ENCODE measurements around the gene PDPR. TPM values are rescaled to one million over a fixed set of nuclear protein-coding genes. Genes with fewer than 3 reads are reported as not detected.

Gene PDPR
- total RNA-seq, 1 donor from 2014 or later: 17.3 TPM

DNA sequence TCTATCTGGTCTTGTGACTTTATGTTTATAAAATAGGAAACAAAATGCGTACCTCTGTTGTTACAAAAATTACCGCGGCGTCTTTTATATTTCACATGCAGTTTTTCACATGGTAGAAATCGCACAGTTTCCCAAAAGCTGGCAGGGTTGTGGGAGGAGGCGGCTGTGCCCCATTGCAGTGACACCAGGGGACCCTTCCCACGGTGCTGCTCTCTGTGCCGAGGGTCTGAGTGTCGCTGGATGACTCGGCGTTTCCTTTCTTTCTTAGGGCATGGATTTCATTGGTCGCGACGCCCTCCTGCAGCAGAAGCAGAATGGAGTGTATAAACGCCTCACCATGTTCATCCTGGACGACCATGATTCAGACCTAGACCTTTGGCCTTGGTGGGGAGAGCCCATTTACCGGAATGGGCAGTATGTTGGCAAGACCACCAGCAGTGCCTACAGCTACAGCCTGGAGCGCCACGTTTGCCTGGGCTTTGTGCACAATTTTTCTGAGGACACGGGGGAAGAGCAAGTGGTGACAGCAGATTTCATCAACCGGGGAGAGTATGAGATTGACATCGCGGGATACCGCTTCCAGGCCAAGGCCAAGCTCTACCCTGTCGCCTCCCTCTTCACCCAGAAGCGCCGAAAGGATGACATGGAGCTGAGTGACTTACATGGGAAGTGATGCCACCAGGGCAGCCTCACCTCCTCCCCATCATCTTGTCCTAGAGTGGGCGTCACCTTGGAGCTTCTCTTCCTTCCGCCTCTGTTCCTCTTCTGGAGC, 42.3 kb downstream of the PDPR start:
- Histone ChIP-seq H3K4me3 (no peak overlapping the region), H3K27me3 (no peaks in the 10 kb centered on the region), H3K9me3 (no peaks in the 10 kb centered on the region), H3K4me1 (no peaks in the 10 kb centered on the region), H3K27ac (no peak overlapping the region), H3K36me3 (peaks cover 96 to 100% of the 10 kb centered on the region in 2 donors)
- TF ChIP-seq, protein P1, sequence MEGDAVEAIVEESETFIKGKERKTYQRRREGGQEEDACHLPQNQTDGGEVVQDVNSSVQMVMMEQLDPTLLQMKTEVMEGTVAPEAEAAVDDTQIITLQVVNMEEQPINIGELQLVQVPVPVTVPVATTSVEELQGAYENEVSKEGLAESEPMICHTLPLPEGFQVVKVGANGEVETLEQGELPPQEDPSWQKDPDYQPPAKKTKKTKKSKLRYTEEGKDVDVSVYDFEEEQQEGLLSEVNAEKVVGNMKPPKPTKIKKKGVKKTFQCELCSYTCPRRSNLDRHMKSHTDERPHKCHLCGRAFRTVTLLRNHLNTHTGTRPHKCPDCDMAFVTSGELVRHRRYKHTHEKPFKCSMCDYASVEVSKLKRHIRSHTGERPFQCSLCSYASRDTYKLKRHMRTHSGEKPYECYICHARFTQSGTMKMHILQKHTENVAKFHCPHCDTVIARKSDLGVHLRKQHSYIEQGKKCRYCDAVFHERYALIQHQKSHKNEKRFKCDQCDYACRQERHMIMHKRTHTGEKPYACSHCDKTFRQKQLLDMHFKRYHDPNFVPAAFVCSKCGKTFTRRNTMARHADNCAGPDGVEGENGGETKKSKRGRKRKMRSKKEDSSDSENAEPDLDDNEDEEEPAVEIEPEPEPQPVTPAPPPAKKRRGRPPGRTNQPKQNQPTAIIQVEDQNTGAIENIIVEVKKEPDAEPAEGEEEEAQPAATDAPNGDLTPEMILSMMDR (IDR thresholded peaks at IDR 0.05): no peak
- no peak for DNase-seq (ENCODE audit: low spot score in 2 of 2)
- intact Hi-C loops (cut with DNase I): no loop called here

DNA sequence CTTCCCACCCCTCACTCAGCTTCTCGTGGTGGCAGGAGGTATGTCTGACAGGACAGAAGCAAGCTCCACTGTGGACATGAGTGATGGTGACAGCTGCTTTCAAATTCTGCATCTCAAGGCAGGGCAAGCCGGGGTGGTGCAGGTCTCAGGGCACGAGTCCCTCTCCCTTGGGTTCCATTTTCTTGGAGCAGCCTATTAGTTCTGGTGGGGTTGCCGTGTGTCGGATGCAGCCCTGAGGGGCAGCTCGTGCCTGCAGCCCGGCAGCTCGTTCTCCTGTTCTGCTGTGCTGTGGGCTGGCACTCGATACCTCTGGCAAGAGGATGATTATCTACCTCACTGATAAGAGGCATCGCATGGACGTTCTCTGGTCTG, 43.0 kb downstream of the PDPR start:
- Histone ChIP-seq H3K9me3 (no peaks in the 10 kb centered on the region), H3K4me3 (no peak overlapping the region), H3K36me3 (peaks cover 93 to 100% of the 10 kb centered on the region in 2 donors), H3K4me1 (no peaks in the 10 kb centered on the region), H3K27ac (no peak overlapping the region), H3K27me3 (no peaks in the 10 kb centered on the region)
- TF ChIP-seq, protein P1 (IDR thresholded peaks at IDR 0.05): no peak
- DNase-seq (ENCODE audit: low spot score in 2 of 2): no peak
- intact Hi-C loops (cut with DNase I): no loop called here

DNA sequence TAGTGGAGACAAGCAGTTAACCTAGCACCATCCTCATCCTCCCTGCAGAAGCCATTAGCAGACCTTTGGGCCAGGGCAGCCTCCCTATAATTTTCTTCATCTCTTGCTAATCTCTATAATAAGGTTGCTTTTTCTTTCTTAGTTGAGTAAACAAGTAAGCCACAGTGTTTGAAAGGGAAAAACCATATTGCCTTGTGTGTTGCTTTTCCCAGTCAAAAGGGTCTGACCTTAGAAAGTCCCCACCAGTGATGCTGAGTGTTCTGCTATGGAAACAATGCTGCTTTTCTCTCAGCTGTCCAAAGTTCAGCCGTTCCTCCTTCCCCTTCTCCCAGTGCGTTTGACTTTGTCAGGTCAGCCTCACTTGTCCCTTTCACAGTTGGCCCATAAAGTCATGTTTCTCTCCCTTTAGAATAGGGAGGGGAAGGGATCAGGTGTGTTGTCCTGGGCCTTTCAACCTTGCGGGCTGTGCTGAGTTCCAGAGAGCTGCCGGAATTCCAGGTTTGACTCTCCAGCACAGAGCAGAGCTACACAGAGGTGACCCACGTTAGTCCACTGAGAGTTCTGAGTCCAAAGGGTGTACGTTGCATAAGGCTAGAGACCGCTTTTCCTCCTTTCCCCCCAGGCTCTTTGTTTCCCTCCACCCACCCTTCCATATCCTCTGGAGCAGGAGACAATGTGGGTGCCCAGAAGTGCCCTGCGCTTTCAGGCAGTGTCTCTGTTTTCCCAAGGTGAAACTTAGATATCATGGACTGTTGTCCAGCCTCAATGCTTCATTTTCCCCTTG, 43.5 kb downstream of the PDPR start:
- Histone ChIP-seq H3K27me3 (no peaks in the 10 kb centered on the region), H3K36me3 (peaks cover 88 to 100% of the 10 kb centered on the region in 2 donors), H3K4me3 (no peak overlapping the region), H3K27ac (no peak overlapping the region), H3K9me3 (no peaks in the 10 kb centered on the region), H3K4me1 (no peaks in the 10 kb centered on the region)
- DNase-seq (ENCODE audit: low spot score in 2 of 2): no peak
- intact Hi-C loops (cut with DNase I): no loop called here
- TF ChIP-seq, protein P1 (IDR thresholded peaks at IDR 0.05): no peak

DNA sequence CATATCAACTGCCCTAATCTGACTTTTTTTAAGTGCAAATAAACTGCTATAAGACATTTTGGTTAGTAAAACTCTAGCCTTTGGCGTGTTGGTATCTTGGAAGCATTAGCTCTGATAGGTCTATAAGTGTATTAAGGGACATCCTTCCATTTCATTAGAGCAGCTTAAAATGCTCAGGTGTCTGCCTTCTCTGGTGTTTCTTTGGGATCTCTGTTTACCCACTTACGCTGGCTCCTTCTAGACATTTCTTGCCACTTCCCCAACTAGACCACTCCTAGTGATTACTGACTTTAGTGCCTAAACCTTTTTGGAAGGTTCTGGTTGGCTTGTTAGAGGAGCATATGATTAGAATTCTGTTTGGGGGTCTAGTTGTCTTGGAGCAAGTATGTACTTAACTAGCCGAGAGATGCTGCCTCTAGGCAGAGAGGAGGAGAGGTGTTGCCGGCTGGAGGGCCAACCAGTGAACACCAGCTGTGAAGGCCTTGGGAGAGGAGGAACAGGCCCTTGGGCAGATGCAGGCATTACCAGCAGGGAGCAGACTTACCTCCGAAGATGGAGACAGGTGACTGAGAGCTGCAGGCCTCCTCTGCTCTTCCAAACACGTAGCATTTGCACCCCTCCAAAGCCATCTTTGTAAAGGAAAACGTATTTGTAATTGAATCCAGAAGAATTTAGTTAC, 44.3 kb downstream of the PDPR start:
- H3K4me1 ChIP-seq: no peaks in the 10 kb centered on the region
- intact Hi-C loops (cut with DNase I): no loop called here
- DNase-seq (ENCODE audit: low spot score in 2 of 2): no peak
- TF ChIP-seq, protein P1 (IDR thresholded peaks at IDR 0.05): no peak
- no peaks in the 10 kb centered on the region for H3K27me3 ChIP-seq
- H3K4me3 ChIP-seq: no peak overlapping the region
- no peak overlapping the region for H3K27ac ChIP-seq
- H3K9me3 ChIP-seq: no peaks in the 10 kb centered on the region
- peaks cover 80 to 94% of the 10 kb centered on the region in 2 donors for H3K36me3 ChIP-seq

DNA sequence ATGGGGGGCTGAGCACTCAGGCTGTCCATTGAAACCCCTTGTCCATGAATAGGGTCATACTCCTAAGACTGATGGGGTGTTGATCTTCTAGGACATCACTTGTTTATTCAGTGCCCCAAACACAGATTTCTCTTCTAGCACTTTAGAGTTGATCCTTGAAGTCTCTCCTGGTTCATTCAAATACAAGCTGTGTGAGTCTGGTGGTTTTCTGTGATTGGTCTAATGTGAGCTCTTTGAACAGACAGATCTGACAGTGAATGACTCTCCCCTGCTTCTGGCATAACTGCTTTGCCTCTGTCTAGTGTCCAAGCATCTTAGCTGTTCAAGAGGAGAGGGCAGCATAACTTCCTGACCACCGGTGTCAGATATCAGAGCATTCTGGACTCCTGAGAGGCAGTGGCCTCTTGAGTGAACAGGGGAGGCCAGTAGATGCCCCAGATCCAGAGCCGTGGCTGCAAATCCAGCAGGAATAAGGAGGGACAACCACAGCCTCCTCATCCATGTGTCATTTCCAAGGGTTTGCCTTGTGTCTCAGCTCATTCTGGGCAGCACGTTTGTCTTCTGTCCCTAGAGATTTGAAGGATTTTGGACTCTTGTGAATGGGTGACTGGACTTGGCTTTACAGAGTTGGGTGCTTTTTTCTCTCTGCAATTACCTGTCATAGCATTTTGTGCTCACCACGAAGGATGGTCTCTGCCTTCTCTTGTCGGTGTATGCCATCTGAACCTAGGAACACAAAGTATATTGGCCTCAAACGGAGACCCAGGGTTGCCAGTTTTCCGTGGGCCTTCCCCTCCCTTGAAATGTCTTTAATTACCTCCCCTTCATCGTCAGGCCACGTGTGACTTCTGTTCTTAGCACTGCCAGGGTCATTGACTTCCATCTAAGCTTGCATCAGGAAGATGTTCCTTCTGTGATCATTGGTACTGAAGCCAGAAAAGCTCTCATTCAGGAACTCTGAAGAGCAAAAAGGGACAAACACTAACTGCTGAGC, 45.5 kb downstream of the PDPR start:
- no peak overlapping the region for H3K27ac ChIP-seq
- no peaks in the 10 kb centered on the region for H3K4me1 ChIP-seq
- TF ChIP-seq, protein P1 (IDR thresholded peaks at IDR 0.05): no peak
- DNase-seq (ENCODE audit: low spot score in 2 of 2): no peak
- intact Hi-C loops (cut with DNase I): no loop called here
- no peak overlapping the region for H3K4me3 ChIP-seq
- H3K9me3 ChIP-seq: no peaks in the 10 kb centered on the region
- peaks cover 69 to 81% of the 10 kb centered on the region in 2 donors for H3K36me3 ChIP-seq
- H3K27me3 ChIP-seq: no peaks in the 10 kb centered on the region

All from ascending aorta (tissue), 2 donors.